Psoas muscle (tissue), 8 donors: ENCODE measurements around the gene VASH1. TPM values are rescaled to one million over a fixed set of nuclear protein-coding genes. Genes with fewer than 3 reads are reported as not detected.

ENCODE experiments used
- ATAC-seq, 4 donors: fragments of 200-7000 bp; cut with Tn5 transposase; one replicate each; pipeline ENCODE4 v1.9.1; 2020; ENCODE audit warnings: moderate library complexity in 3 of 4, mild to moderate bottlenecking in 2 of 4
- DNase-seq, 2 donors: peaks; one replicate each; pipeline ENCODE4 v3.0.0-alpha.2; 2020
- H3K27ac ChIP-seq: fragments of 200-600 bp; one replicate; pipeline ENCODE4 v1.8.0; 2022
- H3K27me3 ChIP-seq, 3 donors: fragments of 200-600 bp in 1 of 3; one replicate each; pipeline versions ENCODE4 v1.6.1 to v1.8.0; 2013 to 2022; ENCODE audit warnings: low read length in 2 of 3, mild to moderate bottlenecking in 2 of 3, moderate library complexity in 1 of 3; ENCODE audit not compliant: insufficient read depth in 3 of 3
- H3K36me3 ChIP-seq, 2 donors: fragments of 200-600 bp in 1 of 2; one replicate each; pipeline versions ENCODE4 v1.6.1 to v1.8.0; 2013 to 2022; ENCODE audit warnings: low read depth in 1 of 2, mild to moderate bottlenecking in 1 of 2, moderate library complexity in 1 of 2; ENCODE audit not compliant: insufficient read depth in 1 of 2
- H3K4me1 ChIP-seq: fragments of 200-600 bp; one replicate; pipeline ENCODE4 v1.8.0; 2022
- H3K4me3 ChIP-seq: fragments of 200-600 bp; one replicate; pipeline ENCODE4 v1.8.0; 2022; ENCODE audit warnings: mild to moderate bottlenecking
- H3K9me3 ChIP-seq: fragments of 200-600 bp; one replicate; pipeline ENCODE4 v1.8.0; 2022
- CTCF ChIP-seq: fragments of 200-600 bp; IDR thresholded peaks from one replicate; pipeline ENCODE4 v1.8.0; 2022; ENCODE audit warnings: antibody characterized with exemption
- whole genome bisulfite sequencing, 3 donors: extraction: QIAGEN DNeasy Blood & Tissue Kit; methylation state at CpG; one replicate each; pipeline versions ENCODE4 v1.1.6 to v1.1.7; 2013; 5-methylcytosine and 5-hydroxymethylcytosine counted together
- intact Hi-C, 2 donors: fragments of 100-400 bp; cut with DNase I; formaldehyde crosslinking; loops; one replicate each; pipeline versions ENCODE4 v1.11.0 to v1.14.2; 2022
- polyA plus RNA-seq, 3 donors: library from polyadenylated mRNA; stranded (reverse); fragments of 200-250 nt; gene quantifications; one replicate each; pipeline ENCODE4 v1.2.3, GENCODE V29; 2013
- total RNA-seq, 4 donors: library from RNA; stranded (reverse); fragmentation: NEBNext Ultra II Directional in 2 of 4; extraction: Animal tissue kit (Norgen Biotek cat#: 25700) in 2 of 4; gene quantifications; one replicate each; pipeline versions ENCODE4 v1.2.1 to v1.2.4, GENCODE V29; 2021 to 2023
- donor health status: healthy with polysubstance abuse.
- donor health status: DM: no; HTN: no; CAD: no; lungs with moderate emphysema.
- donor health status: Bipolar disorder and iron deficiency.
- donor health status: healthy.
- donor health status: DM: yes; HTN: yes; CAD: no.
- donor health status: DM: no; HTN: no; CAD: no.
- donor health status: DM: no; HTN: no; CAD: no.
- donor health status: DM: yes; HTN: yes; CAD: no.

Gene VASH1
- total and polyA plus RNA-seq, 7 donors: 1.7 to 8.2 (median 4.0) TPM

- H3K9me3 ChIP-seq: no peaks in the 10 kb centered on the region
- 0 to 1% (median 1%) methylated on average over 20 of the region's 20 CpGs for WGBS, 3 donors
- intact Hi-C loops: no loop called here
- ATAC-seq (peak; percentile 5 to 36 (median 20)), DNase-seq (no peak)
- H3K4me1 ChIP-seq: peaks cover 22% of the 10 kb centered on the region
- peaks cover 3 to 23% of the 10 kb centered on the region in 2 donors for H3K36me3 ChIP-seq
- no peak for TF ChIP-seq CTCF
- peak overlapping the region; percentile 92 for H3K27ac ChIP-seq
- H3K4me3 ChIP-seq: peak overlapping the region; percentile 97
- no peaks in the 10 kb centered on the region for H3K27me3 ChIP-seq
Measured at GRCh38 chr14:76812093-76812421, 50.8 kb downstream of the VASH1 start.

- peak within 1 kb of the TSS; percentile 97 for H3K4me3 ChIP-seq
- peak; percentile 97 to 98 (median 97) for ATAC-seq
- WGBS, 3 donors: 5 to 8% (median 6%) methylated on average over 42 to 69 of the region's 69 CpGs
- no peaks in the 10 kb centered on the region for H3K9me3 ChIP-seq
- H3K27ac ChIP-seq: peak within 1 kb of the TSS; percentile 92
- intact Hi-C loops: no loop called here
- TF ChIP-seq CTCF: no peak
- peaks cover 22% of the 10 kb centered on the region for H3K4me1 ChIP-seq
- DNase-seq: peak; percentile 96 to 98
- H3K27me3 ChIP-seq: no peaks in the 10 kb centered on the region
- peaks cover 0 to 17% of the 10 kb centered on the region in 2 donors for H3K36me3 ChIP-seq
Measured at GRCh38 chr14:76812422-76813383, 51.4 kb downstream of the VASH1 start, which contains the start of gene ANGEL1. ANGEL1 (minus strand) TSS chr14:76812882; CDS start chr14:76812827, 55 bp downstream.

- WGBS, 3 donors: 52 to 76% (median 64%) methylated on average over 7 of the region's 7 CpGs
- no peak for DNase-seq
- no peak overlapping the region for H3K27ac ChIP-seq
Measured at GRCh38 chr14:76814726-76815645, 53.7 kb downstream of the VASH1 start.

GRCh38 chr14:76820700-76821099 is 59.4 kb downstream of the VASH1 start:
- H3K27me3 ChIP-seq: no peaks in the 10 kb centered on the region
- intact Hi-C loops: no loop called here
- H3K36me3 ChIP-seq: no peaks in the 10 kb centered on the region
- H3K4me1 ChIP-seq: no peaks in the 10 kb centered on the region
- 92 to 94% (median 93%) methylated on average over 2 of the region's 2 CpGs for WGBS, 3 donors
- ATAC-seq: no peak
- H3K9me3 ChIP-seq: no peaks in the 10 kb centered on the region
- H3K4me3 ChIP-seq: no peak overlapping the region
- DNase-seq: no peak
- TF ChIP-seq CTCF: no peak
- H3K27ac ChIP-seq: no peak overlapping the region

More at GRCh38 chr14:76814726-76815645, 53.7 kb downstream of the VASH1 start:
- Histone ChIP-seq H3K27me3 (no peaks in the 10 kb centered on the region), H3K4me3 (no peak overlapping the region), H3K4me1 (peaks cover 20% of the 10 kb centered on the region), H3K36me3 (no peaks in the 10 kb centered on the region), H3K9me3 (no peaks in the 10 kb centered on the region)
- intact Hi-C loops: no loop called here
- no peak for TF ChIP-seq CTCF
- ATAC-seq: no peak
